HG03280 (cell line): ENCODE results near the gene C16orf86.
"Not testable (repeated sequence)": the region's sequence is repeated elsewhere in the genome, so short reads cannot be mapped to it uniquely, and the experiment has no call there.

Source experiments
- ATAC-seq: cut with Tn5 transposase; IDR thresholded peaks from one replicate; pipeline ENCODE4 v1.9.1; 2021; ENCODE audit warnings: mild to moderate bottlenecking, moderate library complexity; ENCODE audit not compliant: unreplicated experiment

The C16orf86 gene

GRCh38 chr16:67685388-67686112 is 18.9 kb downstream of the C16orf86 start:
- no peak for ATAC-seq

GRCh38 chr16:67693517-67694285 is 27.1 kb downstream of the C16orf86 start:
- ATAC-seq = not testable (repeated sequence)

DNA sequence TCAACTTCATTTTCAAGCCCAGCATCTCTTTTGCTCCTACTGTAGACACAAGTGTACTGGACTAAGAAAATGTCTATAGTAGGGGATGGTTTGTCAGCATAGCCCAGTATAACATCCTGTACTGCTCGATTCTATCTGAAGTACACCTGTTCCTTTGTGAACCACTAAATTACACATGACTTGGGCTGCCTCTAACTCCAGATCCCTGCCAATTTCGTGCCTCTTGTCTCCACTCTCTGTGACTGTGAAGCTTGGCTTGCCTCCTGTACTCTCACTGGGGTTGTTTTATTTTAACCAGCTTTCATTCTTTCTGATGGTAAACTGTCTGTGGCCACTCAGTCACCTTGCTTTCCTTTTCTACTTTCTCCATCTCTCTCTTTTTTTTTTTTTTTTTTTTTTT is 28.0 kb downstream of the C16orf86 start:
- no peak for ATAC-seq

DNA sequence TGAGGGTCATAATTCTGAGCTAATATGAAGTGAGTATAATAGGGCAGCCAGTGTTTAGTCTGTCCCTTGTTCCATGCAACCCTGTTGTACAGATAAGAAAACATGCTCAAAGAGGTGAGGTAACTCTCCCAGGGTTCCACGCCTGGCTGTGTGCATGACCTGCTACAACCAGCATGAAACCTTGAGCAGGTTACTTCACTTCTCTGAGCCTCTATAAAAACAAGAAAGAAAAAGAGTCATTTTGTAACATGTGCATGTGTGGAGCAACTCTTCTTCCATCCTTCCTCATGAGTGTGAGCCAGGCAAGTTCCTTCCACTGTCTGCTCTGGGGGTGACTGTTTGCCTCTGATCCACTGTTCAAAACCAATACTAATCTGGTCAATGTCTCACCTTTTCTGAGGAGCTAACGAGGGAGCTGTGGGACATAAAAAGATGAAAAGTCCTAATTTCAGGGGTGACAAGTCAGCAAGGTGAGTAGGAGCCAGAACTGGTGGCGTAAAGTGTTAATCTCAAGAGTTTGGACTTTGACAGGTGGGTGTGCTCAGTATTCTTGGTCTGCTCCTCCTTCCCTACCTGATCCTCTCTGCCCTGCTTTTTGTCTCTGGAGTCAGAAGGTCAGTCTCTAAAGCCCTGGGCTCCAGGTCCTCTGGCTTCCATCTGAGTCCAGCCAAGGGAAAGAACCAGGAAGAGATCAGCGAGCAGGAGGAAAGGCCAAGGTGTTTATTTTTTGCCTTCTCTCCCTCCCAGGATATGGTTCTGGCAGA is 31.0 kb downstream of the C16orf86 start:
- no peak for ATAC-seq

GRCh38 chr16:67699265-67699664 is 32.7 kb downstream of the C16orf86 start:
- ATAC-seq = no peak

GRCh38 chr16:67701420-67701819 is 34.8 kb downstream of the C16orf86 start:
- ATAC-seq = no peak

GRCh38 chr16:67702130-67702529 is 35.5 kb downstream of the C16orf86 start:
- ATAC-seq = no peak

DNA sequence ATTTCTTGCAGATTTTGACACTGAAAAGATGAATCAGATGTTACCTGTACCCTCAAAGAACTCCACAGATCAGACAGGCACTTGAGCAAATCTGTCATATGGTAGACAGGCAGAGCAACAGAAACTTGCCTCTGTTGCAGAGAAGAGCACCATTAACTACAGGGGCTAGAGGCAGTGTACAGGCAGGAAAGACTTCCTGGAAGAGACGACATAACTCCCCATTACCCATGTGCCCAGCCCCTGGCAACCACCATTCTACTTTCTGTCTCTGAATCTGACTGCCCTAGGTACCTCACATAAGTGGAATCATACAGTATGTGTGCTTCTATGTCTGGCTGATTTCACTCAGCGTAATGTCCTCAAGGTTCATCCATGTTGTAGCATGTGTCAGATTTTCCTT is 37.0 kb downstream of the C16orf86 start:
- no peak for ATAC-seq

GRCh38 chr16:67704110-67704509 is 37.5 kb downstream of the C16orf86 start:
- no peak for ATAC-seq

DNA sequence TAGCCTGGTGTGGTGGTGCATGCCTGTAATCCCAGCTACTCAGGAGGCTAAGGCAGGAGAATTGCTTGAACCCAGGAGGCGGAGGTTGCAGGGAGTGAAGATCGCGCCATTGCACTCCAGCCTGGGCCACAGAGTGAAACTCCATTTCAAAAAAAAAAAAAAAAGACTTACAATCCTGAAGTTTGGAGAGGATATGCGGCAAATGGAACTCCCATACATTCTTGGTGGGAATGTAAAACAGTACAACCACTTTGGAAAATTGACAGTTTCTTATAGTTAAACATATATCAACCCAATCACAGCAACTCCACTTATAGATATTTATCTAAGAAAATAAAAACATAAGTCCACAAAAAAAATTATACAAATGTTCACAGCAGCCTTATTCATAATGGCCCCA is 40.6 kb downstream of the C16orf86 start:
- no peak for ATAC-seq

GRCh38 chr16:67707790-67708189 is 41.2 kb downstream of the C16orf86 start:
- no peak for ATAC-seq

- ATAC-seq = no peak
These were observed 41.8 kb downstream of the C16orf86 start for GRCh38 chr16:67708368-67708771.

DNA sequence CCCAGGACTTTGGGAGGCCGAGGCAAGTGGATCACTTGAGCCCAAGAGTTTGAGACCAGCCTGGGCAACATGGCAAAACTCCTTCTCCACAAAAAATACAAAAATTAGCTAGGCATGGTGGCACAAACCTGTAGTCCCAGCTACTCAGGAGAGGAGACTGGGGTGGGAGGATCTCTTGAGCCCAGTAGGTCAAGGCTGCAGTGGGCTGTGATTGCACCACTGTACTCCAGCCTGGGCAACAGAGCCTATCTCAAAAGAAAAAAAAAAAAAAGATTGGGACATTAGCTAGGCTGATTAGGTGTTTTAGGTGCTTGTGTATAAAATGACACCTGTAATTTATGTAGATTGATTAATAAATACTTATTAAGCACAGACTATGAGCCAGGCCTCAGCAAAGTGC is 42.4 kb downstream of the C16orf86 start:
- no peak for ATAC-seq

DNA sequence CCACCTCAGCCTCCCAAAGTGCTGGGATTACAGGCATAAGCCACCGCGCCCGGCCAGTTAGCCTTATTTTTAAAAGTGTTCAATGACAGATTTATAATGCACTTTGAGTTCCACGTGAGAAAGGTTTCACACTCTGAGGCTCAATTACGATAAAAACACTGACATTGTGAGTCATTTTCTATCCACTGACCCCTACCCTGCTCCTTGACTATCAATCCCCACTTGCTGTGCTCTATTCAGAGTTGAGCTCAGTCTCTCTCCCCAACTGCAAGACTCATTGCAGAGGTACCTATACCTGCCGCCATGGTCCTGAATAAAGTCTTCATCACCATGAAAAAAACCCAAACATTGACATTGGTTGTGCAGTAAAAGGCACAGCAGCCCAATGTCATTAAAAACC is 44.0 kb downstream of the C16orf86 start:
- ATAC-seq = no peak

GRCh38 chr16:67713647-67714273 is 47.1 kb downstream of the C16orf86 start:
- ATAC-seq = no peak

DNA sequence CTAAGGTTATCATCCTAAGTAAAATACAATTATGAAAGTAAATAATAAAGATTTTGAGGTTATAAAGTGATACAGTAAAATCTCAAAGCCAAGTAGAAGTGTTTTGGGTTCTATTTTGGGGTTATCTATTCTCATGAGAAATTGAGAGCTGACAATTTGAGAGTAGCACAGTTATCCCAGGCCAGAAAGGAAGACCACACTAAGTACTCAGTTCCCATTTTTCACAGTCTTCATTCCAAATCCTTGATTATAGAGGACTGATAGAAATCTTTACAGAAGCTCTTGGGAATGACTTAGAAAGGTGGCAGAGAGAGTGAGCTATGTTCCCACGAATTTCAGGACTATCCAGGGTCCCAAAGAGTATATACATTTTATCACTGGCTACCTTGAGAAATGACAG is 47.9 kb downstream of the C16orf86 start:
- ATAC-seq = no peak

DNA sequence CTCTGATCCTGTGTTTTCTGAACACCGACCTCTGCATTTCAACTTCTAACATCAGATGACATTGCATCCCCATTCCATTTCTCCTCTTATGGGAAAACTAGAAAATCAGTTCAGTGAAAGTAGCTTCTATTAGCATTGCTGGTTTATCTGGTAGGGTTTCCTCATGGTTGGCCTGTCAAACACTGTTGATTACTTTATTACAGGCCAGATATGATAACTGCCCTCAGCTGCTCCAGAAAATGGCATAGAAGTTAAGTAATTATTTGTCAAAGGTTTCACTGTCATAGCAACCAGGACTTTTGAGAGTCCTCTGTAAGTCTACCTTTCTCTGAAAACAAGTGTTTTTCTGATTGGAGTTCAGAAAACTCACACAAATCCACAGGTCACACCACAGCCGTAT is 49.5 kb downstream of the C16orf86 start:
- ATAC-seq = no peak
